OCI-M2 (cell line): ENCODE data around the gene MYLK4.

Experiments
- DNase-seq: peaks from one replicate; lab custom pipeline; 2025; ENCODE audit not compliant: unreplicated experiment; lab: John Stamatoyannopoulos, UW

The MYLK4 gene

DNA sequence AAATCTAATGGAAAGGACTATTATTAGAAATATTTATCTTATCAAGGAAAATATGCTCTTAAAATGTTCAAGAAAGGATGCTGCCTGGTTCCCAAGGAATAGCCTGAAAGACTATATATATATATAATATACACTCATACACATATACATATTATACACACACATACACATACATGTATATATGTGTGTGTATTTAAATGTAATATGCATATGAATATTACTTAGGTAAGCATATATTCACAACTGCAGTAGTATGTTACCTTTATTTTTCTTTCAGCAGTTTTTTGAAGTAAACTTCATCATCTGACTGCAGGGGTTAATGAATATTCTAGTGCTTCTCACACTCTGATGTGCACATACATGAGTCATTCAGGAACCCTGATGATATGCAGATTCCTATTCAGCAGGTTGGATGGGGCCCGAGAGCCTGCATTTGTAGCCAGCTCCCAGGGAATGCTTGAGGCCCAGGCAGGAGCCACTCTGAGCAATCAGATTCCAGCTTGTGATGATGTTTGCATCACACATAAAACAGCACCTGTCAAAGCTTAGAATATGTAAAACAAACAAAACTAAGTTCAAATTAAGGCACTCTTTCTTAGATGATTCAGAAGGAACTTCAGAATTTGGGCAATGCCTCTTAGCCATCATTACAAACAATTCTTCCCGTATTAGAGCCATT lies 16.1 kb downstream of the MYLK4 start:
- no peak for DNase-seq

- no peak for DNase-seq
These were observed 16.8 kb downstream of the MYLK4 start for GRCh38 chr6:2733736-2734480.

DNA sequence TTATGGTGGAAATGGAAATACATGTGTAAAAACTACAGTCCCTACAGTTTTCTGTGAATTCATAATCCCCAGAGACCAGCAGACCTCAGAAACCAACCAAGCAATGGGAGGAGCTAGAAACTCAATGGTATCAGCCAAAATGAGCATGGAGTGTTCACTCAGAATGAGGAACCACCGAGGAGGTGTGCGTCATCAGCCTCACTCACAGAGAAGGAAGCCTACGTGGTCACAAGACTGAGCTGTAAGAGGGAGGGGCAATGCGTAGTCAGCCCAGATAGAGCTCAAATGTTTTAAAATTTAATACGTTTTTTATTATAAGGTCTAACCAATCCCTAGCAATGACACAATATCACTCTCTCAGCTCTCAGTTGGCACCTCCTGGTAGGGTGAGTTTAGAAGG lies 17.4 kb downstream of the MYLK4 start:
- DNase-seq: no peak

DNA sequence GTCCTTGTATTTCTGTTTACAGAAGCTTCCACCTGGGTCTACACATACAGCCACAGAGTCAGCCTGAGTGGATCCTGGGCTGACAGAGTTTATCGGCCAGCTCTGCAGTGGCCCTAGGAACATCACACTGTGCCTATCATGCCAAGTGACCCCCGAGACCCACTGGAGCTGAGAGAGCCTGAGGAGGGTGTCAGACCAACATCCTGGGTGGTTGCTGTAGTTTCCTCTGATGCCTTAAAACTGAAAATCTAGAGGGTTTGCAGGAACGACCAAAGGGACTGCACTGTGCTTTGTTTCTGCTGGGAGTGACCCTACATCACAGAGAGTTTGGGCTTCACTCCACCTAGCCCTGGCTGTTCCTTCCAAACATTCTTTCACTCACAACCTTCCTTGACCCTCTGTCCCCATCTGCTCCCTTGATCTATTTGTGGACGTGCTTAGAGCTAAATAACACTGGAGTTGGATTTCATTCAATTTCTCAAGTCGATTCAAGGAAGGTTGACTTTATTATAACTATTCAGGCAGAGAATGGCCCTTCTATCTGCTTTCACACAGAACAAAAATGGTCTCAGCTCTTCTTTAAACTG lies 18.1 kb downstream of the MYLK4 start:
- no peak for DNase-seq

GRCh38 chr6:2731281-2731909 lies 19.3 kb downstream of the MYLK4 start:
- no peak for DNase-seq

DNA sequence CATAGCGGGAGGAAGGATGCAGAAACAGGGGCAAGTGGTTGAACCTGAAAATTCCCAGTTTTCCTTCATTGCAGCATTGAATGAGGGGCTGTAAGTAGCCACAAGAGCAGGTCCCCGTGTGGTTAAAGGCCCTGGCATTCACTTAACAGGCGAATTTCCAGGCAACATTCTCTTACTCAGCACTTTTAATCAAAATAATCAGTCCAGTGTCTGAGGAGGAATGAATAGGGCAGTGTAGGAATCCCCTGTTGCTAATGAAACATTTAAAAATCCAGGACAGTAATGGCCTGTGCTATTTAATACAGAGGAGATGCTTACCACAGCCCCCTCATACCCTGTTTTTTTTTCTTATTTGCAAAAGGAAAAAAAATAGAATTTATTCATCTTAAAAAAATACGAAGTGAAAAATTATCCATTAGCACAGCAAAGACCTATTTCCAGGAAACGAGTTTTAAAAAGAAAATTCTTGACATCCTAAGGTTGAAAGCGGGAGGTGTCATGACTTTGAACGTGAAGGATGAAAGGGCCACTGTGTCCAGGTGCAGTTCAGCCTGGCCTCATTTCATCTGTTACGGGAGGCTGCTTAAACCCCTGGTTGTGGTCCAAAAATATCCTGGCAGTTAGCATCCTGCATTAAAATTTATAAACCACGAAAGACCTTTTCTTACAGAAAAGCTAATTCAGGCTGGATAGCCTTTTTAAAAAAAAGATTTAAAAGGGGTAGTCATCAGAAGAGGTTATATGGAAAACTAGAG lies 20.2 kb downstream of the MYLK4 start:
- no peak for DNase-seq

GRCh38 chr6:2729921-2730320 lies 20.8 kb downstream of the MYLK4 start:
- no peak for DNase-seq

- DNase-seq: peak; percentile 97
These were observed 24.6 kb downstream of the MYLK4 start for GRCh38 chr6:2725999-2726567.

GRCh38 chr6:2725364-2725988 lies 25.2 kb downstream of the MYLK4 start:
- no peak for DNase-seq

DNA sequence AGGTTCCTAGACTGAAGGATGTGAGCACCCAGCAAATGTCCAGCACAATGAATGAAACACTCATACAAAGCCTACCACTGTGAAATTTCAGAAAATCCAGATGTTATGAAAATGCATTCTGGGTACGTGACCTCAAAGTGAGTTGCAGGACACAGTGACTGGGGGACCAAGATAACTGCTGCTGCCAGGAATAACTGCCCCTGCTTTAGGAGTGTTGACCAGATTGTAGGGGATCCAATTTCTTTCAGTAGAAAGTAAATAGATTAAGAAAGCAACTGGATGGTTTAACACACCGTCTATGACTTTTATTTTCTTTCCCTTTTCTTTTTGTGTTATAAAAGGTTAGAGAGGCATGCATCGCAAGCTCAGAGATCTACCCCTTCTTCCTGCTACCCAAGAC lies 29.5 kb downstream of the MYLK4 start:
- peak; percentile 54 for DNase-seq

- DNase-seq: no peak
These were observed 31.6 kb downstream of the MYLK4 start for GRCh38 chr6:2719093-2719455.

- no peak for DNase-seq
These were observed 32.2 kb downstream of the MYLK4 start for GRCh38 chr6:2718334-2719092.

DNA sequence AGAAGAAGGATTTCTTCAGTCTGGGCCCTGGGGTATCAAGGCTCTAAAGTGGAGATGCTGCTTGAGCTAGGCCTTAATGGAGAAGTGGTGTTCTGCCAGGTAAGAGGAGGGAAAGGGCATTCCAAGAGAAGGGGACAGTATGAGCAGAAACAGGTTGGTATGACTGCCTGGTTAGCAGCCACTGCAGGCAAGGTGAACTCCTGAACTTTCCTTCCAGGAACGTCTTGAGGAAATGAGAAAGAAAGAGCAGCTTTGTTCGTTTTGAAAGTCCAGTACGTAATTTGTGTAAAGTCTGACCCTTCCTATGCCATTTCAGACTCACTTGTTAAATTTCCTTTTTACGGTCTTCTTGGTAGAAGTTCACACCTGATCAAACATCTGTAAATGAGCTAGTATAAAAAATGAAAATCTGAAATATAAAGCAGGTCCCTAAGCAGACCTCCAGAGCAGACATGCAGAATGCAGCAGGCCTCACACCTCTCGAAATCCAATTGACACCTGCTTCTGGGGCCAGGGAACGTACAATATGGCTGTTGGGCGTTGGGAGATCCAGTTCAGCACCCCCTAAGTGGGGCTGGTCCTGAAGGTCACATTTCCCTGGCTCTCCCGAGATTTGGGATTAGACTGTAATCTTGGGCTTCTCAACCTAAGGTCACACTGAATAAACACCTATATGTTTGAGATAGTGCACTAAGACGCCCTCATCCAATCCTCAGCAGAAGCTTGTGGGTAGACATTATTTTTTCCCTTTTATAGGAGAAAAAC lies 33.6 kb downstream of the MYLK4 start:
- no peak for DNase-seq

DNA sequence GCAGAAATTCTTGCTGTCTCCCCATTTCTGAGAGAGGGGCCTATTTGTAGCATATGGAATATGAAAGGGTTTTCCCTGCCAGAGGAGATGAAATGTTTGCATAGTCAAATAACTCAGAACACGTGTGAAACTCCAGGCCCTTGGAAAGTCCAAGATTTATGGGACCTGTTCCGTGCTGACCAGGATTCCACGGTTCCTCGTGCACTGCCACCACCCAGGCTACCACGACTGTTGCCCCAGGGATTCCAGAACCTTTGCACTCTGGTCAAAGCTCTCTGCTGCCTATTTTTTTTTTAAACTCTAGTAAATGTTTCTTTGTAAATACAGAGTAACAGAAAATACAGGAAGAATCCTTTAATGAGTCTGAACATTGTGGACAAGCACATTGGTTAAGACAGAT lies 35.0 kb downstream of the MYLK4 start:
- no peak for DNase-seq

DNA sequence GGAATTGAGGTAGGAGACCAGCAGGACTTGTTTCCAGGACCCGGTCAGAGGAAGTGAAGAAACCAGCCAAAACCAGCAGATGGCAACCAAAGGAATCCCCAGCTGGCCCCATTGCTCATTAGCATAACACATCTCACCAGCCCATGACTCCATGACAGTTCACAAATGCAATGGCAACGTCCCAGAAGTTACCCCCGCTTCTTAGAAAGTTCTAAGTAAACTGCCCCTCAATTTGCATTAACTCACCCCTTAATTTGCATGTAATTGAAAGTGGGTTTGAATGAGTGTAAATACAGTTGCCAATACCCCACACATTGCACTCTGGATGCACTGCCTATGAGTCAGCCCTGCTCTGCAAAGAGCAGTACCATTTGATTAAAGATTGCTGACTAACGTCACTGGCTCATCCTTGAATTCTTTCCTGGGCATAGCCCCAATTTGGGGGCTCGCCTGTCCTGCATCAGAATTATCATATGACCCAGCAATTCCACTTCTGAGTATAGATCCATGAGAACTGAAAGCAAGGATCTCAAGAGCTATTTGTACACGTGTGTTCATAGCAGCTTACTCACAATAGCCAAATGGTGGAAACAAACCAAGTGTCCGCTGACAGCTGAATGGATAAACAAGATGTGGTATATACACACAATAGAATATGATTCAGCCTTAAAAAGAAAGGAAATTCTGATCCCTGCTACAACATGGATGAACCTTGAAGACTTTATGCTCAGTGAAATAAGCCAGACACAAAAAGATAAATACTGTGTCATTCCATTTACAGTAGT lies 36.4 kb downstream of the MYLK4 start:
- DNase-seq: no peak

- DNase-seq: no peak
These were observed 37.1 kb downstream of the MYLK4 start for GRCh38 chr6:2713473-2714110.

DNA sequence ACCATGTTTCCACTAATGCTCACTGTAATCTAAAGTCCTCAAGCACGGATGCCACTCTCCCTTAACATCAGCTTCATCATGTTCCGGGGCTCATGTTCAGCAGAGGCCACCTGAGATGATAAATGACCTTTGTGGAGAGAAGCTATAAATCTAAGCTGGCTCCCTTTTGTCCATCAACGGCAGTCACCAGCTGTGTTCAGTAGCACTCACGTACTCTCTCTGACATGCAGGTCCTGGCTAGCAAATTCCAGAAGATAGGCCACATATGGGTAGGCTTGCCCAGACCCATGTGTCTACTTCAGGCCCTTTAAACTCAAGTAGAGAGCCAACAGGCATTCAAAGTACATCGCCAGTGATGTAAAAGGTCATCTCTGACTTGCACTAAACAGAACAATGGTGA lies 38.6 kb downstream of the MYLK4 start:
- DNase-seq: no peak

- DNase-seq: no peak
These were observed 40.3 kb downstream of the MYLK4 start for GRCh38 chr6:2710412-2710811.
